ENCODE measurements around the gene TROAP.
"Not testable (repeated sequence)": the region's sequence is repeated elsewhere in the genome, so short reads cannot be mapped to it uniquely, and the experiment has no call there.

The TROAP gene, protein sequence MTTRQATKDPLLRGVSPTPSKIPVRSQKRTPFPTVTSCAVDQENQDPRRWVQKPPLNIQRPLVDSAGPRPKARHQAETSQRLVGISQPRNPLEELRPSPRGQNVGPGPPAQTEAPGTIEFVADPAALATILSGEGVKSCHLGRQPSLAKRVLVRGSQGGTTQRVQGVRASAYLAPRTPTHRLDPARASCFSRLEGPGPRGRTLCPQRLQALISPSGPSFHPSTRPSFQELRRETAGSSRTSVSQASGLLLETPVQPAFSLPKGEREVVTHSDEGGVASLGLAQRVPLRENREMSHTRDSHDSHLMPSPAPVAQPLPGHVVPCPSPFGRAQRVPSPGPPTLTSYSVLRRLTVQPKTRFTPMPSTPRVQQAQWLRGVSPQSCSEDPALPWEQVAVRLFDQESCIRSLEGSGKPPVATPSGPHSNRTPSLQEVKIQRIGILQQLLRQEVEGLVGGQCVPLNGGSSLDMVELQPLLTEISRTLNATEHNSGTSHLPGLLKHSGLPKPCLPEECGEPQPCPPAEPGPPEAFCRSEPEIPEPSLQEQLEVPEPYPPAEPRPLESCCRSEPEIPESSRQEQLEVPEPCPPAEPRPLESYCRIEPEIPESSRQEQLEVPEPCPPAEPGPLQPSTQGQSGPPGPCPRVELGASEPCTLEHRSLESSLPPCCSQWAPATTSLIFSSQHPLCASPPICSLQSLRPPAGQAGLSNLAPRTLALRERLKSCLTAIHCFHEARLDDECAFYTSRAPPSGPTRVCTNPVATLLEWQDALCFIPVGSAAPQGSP

GRCh38 chr12:49322708-49323523, at the start of gene TROAP:
TROAP (plus strand) TSS chr12:49323255; CDS start chr12:49323609, 354 bp downstream.
- DNase-seq: peak; percentile 95 to 98

DNA sequence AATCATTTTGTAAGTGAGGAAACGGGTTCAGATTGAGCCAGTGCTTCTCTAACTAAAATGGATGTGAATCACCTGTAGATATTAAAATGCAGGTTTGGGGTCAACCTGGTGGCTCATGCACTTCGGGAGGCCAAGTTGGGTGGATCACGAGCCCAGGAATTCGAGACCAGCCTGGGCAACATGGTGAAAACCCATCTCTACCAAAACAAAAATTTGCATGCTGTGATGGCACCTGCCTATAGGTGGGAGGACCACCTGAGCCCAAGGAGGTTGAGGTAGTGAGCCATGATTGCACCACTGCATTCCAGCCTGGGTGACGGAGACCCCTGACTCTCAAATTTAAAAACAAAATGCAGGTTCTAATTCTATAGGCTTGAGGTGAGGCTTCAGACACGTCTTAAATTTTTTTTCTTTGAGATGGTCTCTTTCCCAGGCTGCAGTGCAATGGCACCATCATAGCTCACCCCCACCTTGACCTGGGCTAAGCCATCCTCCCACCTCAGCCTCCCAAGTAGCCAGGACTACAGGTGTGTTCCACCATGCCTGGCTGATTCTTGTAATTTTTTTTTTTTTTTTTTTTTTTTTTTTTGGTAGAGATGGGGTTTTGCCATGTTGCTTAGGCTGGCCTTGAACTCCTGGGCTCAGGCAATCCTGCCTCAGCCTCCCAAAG, 49.2 kb upstream of the TROAP start:
- no peak for DNase-seq

GRCh38 chr12:49274396-49275069, 48.5 kb upstream of the TROAP start:
- DNase-seq: peak in 1 of 2 experiments; percentile 20

GRCh38 chr12:49276304-49277290, 46.5 kb upstream of the TROAP start:
- no peak for DNase-seq

- DNase-seq: no peak
These were observed 45.6 kb upstream of the TROAP start for GRCh38 chr12:49277466-49277865.

- DNase-seq: no peak
These were observed 43.3 kb upstream of the TROAP start for GRCh38 chr12:49279706-49280159.

- DNase-seq: not testable (repeated sequence)
These were observed 42.5 kb upstream of the TROAP start for GRCh38 chr12:49280545-49280944.

- no peak for DNase-seq
These were observed 40.8 kb upstream of the TROAP start for GRCh38 chr12:49282302-49282701.

DNA sequence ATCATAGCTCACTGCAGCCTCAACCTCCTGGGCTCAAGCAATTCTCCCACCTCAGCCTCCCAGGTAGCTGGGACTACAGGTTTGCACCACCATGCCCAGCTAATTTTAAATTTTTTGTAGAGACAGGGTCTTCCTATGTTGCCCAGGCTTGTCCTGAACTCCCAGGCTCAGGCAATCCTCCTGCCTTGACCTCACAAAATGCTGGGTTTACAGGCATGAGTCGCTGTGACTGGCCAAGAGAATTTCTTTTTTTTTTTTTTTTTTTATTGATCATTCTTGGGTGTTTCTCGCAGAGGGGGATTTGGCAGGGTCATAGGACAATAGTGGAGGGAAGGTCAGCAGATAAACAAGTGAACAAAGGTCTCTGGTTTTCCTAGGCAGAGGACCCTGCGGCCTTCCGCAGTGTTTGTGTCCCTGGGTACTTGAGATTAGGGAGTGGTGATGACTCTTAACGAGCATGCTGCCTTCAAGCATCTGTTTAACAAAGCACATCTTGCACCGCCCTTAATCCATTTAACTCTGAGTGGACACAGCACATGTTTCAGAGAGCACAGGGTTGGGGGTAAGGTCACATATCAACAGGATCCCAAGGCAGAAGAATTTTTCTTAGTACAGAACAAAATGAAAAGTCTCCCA, 40.2 kb upstream of the TROAP start:
- DNase-seq: not testable (repeated sequence)

- no peak for DNase-seq
These were observed 39.3 kb upstream of the TROAP start for GRCh38 chr12:49283541-49284429.

DNA sequence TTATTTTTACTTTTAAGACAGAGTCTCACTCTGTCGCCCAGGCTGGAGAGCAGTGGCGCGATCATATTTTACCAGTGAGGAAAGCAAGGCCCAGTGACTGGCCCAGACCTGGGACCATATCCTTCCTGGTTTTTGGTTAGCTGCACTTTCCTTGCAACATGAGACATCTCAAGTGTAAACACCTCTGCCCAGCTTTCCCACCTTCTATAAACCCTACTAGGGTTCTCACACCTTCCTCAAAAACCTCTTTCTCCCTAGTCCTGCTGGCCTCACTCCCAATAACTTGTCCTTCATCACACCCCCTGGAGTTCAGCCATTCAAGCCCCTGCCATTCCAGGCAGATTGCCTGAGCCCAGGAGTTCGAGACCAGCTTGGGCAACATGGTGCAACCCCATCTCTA, 38.4 kb upstream of the TROAP start:
- DNase-seq: no peak

DNA sequence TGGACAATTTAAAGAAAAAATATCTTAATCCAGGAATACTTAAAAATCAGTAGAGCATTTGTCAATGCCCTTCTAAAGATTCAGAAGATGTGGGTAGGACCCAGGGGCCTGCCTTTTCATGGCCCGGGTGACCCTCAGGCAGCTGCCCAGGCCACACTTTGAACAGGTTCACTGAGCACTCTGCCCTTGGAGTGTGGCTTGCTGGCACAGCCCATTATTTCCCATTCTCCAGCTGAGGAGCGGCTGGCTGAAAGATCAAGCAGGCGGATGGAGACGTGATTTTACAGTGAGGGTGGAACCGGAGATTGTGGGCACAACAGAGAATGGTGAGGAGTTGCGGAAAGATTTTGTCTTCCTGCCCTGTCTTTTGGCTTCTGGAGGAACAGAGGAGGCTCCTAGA, 35.2 kb upstream of the TROAP start:
- DNase-seq: no peak

- peak in 1 of 2 experiments; percentile 39 for DNase-seq
These were observed 34.6 kb upstream of the TROAP start for GRCh38 chr12:49288412-49288853.

DNA sequence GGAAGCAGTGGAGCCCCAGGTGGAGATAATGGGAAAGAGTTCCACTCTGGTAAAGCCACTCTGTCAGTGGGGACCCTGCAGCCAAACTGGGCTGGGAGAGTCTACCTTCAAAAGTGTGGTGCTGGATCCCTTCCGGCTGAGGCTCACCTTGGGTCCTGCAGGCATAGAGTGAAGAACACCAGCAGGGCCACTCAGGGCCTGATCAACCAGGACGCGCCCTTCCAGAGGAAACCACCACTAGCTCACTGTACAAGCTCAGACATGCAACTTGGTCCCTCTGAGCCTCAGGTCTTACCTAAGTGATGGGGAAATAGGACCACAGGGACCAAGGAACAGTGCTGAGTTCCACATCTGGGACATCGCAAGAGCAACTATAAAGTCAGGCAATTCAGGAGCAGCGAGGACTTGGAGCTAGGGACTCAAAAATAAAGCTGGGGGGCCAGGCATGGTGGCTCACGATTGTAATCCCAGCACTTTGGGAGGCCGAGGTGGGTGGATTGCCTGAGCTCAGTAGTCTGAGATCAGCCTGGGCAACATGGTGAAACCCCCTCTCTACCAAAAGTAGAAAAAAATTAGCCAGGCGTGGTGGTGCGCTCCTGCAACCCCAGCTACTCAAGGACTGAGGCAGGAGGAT, 34.0 kb upstream of the TROAP start:
- DNase-seq: no peak

GRCh38 chr12:49292729-49293055, 30.4 kb upstream of the TROAP start:
- DNase-seq: no peak

- no peak for DNase-seq
These were observed 29.7 kb upstream of the TROAP start for GRCh38 chr12:49293056-49293956.

DNA sequence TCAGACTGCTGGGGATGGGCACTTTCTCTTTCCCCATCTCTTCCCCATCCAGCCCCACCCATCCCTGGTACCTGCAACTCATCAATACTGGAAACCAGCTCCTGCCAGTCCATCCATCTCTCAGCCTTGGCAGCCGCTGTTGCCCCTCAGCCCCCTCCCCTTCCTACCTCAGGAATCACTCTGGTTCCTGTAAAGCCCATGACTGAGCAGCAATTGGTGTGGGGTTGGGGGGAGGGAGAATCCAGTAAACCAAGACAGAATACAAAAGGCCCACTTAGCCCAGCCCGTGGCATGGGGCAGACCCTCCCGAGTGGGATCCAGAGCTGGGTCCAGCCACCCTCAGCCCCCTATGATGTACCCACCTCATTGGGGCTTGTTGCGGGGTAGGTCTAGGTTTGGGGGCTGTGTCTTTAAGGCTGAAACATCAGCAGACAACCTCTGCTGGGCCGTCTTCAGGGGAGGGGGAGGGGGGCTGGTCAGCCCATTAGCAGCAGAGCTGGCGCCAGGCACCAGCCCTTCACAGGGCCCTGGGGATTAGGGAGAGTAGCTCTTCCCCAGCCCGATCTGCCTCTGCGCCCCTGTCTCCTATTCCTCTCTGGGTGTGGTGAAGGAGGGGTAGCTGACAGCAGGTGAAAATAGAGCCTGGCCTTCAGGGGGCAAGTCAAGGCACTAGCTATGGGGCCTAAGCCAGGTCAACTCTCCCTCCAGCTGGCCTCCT, 28.8 kb upstream of the TROAP start:
- DNase-seq: no peak
